ENCODE data around the gene NOL9.

The NOL9 gene

DNA sequence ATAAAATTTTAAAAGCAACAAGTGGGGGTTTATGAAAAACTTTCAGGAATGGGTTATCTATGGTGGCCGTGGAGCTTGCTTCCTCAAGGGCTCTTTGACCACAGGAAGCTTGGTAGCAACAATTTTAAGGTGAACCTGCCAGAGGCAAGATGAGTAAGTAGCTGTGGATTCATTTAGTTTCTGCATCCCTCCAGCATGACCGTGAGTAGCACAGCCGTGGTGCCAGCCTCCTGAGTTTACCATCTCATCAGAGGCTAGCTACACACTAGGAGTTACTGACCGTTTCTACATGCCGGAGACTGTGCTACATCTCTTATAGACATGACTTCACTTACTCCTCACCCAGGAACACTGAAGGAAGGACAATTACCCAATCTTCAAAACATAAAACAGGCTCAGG lies 32.8 kb downstream of the NOL9 start:
- no peak for DNase-seq (ENCODE audit: low read depth in 2 of 2)

DNA sequence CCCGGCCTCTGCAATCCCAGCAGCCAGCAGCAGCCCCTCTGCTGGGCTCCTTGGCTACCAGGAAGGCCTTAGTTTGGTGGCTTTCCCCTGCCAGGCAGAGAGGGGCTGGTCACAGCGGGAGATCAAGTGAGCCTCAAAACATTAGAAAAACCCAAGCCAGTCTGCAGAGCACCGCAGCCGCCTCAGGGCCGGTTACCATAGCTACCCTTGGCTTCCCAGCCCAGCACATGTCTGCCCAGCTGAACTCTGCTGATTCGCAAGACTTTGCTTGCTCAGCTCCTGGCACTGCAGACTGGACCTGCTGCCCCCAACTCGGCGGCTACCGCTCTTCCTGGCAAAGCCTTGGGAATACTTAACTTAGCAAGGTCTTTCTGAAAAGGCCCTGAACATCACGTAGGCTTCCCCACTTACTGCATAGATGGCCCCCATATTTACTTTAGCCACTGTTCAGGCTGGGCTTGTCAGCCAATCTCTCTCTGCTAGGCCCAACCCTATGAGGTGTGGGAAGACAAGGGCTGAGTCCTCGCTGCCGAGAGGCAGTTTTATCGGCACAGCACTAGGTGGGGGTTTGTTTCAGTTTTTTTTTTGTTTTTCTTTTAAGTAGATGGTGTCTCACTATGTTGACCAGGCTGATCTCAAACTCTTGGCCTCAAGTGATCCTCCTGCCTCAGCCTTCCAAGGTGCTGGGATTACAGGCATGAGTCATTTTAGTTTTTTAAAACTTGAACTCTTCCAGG lies 34.2 kb downstream of the NOL9 start:
- DNase-seq (ENCODE audit: low read depth in 2 of 2), result no peak

DNA sequence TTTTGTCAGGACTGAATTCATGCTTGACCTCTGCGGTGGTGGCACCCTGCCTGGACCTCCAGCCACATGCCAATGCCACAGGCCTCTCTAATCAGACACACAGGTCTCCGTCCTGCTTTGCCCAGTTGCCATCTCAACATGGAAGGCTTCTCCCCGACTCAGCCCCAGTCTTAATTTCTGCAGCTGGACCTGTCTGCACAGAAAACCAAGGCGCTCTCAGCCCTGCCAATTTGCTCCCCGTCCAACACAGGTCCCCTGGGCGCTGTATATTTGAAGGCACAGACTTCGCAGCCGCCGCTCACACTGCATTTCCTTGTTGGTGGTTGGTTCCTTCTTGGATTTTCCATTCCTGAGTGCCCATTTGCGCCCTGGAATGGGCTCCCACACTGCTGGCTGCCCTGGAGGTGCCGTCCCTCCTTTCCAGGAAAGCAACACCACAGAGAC lies 34.8 kb downstream of the NOL9 start:
- DNase-seq (ENCODE audit: low read depth in 2 of 2), result no peak

DNA sequence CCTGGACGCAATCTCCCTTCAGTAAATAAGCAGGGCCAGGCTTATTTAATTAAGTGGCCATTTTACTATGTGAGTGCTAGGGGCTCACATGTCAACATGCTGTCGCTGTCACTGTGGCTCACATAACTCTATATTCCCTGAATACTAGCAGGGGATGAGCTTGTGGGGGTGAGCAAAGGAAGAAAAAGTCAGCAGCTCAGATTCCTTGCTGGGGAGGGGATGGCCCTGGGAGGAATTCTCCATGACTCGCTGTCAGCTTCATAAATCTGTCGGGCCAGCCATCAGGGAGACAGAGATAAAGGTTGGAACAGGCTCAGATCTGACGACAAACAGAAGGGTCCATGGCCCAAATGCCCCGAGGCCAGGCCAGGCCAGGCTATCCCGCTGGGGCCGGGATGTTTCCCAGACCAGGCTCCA lies 36.9 kb downstream of the NOL9 start:
- no peak for DNase-seq (ENCODE audit: low read depth in 2 of 2)

DNA sequence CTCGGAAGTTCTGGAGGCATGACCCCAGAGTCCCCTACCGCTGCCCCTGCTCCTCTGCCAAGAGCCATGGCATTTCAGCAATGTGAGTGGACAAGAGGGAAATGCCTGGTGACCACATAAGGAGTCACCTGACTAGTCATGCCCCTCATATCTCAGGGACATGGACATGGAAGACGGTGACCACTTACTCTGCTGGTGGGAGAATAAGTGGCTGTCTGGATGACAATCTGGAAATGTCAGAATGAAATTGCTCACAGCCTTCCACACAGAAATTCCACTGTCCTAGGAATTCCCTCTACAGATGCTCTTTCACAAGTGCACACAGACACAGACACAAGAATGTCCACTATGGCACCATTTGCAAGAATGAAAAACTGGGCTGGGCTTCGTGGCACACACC lies 38.5 kb downstream of the NOL9 start:
- no peak for DNase-seq (ENCODE audit: low read depth in 2 of 2)

DNA sequence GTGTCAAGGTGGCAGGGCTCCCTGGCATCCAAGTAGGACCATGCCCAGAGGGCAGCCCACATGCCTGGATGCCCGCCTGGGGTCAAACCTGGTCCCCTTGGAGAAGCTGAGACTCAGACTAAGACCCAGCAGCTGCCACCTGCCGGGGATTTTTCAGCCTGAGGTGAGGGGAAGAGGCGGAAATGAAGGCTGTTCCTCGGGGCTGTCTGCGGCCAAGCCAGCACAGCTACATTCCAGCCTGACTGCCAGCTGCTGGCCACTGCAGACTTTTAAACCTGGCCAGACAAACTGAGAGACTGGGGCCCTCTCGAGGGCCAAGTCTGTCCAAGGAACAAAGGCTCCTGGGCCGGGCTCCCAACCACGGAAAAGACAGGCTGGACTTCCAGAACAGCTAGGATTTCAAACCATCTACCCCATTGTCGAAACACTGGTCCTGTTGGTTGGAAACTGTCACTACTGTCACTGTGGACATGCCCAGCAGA lies 41.0 kb downstream of the NOL9 start:
- no peak for DNase-seq (ENCODE audit: low read depth in 2 of 2)

DNA sequence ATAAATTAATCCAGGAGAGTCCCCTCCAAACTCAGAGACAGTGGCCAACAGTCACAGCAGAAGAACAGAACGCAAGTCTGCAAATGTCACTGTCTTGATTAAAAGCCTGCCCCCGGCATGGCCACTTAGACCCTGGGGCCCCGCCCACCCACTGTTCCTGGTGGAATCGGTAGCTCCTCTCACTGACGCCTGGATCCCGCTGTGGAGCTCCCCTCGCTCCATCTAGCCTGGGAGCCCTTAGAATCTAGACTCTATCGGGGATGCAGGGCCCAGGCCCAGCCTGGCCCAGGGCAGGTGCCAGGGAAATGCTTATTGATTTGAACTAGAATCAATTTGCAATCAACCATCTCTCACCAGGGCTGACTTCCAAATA lies 41.4 kb downstream of the NOL9 start:
- DNase-seq (ENCODE audit: low read depth in 2 of 2), result no peak

DNA sequence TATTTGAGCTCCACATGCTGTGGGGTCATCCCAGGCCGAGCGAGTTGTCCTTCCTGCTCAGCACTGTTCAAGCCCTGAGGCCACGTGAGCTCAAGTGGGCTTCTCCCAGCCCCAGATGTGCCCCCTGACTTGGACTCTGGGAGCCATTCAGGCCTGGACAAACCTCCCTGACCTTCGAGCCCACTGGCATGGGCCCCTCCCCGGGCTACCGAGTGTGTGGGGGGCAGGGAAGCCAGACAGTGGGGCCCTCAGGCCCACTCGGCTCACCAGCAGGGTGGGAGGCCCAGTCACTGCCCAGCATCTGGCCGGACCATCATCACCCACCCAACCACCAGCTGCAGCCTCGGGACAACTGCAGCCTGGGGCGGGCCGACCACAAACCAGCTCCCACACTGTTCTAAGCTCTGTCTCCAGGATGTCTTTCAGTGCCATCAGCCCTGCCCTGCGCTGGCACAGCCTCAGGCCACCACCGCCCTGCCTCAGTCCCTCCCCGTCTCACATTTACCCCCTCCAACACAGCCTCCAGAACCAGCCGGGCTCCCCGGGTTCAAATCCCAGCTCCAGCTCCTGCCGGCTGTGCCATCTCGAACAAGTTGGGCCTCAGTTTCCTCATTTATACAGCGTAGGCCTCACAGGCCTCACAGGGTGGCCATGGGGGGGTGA lies 41.9 kb downstream of the NOL9 start:
- DNase-seq (ENCODE audit: low read depth in 2 of 2), result no peak

DNA sequence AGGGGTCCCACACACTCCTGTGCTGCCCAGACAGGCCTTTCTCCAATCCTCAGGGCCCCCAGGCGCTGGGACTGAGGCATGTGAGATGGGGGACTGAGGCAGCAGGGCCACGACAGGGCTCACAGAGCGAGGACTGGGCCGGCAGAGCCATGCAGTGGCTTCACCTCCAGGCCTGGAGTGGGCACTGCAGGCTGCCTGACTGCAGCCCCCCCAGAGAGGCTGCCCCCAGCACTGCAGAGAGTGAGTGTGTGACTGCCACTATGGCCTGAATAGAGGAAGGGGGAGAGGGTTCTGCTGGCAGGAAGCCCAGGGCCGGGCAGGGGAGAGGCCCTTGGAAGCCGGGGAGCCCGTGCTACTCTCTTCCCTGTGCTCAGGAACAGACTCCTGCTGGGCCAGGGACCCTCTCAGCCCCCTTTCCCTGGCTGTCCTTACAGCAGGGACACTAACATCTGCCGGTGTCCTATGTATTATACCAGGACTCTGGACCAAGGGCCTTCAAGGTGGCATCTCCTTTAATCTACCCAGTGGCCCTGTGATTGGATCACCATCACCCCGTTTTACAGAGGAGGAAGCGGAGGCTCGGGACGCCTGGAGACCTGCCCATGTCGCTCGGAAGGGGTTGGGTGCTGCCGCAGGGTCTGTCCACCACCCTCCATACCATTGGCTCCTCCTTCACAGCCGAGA lies 42.6 kb downstream of the NOL9 start:
- DNase-seq (ENCODE audit: low read depth in 2 of 2), result no peak

DNA sequence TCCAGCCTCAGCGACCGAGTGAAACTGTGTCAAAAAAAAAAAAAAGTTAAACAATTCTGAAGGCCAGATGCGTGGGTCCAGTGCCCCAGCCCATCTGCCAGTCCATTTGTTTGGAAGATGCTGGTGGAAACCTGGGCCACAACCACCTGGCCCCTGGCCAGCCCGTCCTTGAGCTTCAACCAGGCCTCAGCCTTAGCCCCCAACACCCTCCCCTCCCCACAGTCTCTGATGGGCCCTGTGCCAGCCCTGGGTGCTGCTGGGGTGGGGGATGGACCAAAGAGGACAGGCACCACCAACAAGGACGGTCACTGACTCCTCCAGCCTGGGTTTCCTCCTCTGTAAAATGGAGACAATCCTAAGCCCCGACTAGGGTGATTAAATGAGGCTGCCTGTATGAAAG lies 43.3 kb downstream of the NOL9 start:
- DNase-seq (ENCODE audit: low read depth in 2 of 2), result no peak

DNA sequence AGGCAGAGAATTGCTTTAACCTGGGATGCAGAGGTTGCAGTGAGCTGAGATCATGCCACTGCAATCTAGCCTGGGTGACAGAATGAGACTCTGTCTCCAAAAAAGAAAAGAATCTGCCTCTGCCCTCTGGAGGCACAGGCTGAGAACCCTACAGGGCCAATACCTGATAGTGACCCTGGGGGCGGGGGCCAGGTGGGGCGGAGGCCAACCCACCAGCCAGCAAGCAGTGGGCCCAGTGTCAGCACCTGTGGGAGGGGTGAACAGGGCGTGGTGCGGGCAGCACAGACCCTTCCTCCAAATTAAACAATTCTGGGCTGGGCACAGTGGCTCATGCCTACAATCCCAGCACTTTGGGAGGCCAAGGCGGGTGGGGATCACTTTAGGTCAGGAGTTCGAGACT lies 43.8 kb downstream of the NOL9 start:
- DNase-seq (ENCODE audit: low read depth in 2 of 2), result no peak

DNA sequence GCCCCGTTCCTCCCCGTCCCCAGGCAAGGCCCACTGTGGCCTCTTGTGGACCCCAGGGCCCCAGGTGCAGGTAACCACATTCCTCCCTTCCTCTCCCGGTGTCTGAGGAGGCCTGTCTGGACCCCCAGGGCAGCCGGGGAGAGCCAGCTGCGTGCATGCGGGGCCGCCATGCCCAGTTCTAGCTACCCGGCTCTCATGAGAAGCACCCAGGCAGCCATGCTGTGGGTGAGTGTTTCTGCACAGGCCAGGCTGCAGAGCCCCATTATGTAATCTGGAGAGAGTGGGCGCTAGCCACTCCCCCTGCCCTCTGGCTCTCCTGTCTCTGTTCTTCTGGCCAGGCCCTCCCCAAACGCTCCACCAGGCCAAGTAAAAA lies 44.4 kb downstream of the NOL9 start:
- DNase-seq (ENCODE audit: low read depth in 2 of 2), result no peak

DNA sequence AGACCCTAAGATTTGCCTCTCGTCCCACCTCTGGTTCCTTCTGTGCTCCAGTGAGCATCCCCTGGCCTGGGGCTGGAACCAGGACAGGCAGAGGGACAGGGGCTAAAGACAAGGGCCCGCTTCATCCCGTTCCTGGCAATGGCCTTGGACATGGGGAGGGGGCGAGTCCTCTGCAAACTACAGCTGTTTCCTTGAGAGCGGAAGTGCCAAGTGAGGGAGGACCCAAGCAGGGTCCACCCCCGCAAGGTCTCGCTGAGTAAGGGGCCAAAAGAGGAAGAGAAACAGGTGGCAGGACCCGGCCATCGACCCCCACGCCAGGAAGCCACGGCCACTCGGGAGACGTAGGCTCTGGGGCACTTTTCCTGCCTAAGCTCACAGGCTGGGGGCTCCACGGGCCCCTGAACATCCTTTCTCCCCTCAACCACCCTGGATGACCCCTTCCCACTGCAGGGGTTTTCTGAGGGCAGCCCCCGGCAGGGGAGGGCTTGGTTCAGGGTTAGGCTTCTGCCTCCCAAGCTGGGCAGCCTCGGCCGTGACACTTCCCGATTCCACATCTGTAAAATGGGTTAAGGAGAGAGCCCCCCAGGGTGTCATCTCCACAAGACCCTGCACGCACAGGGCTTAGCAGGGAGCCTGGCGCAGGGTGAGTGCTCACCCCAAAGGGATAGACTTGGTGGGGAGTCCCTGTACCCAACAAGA lies 44.9 kb downstream of the NOL9 start:
- DNase-seq (ENCODE audit: low read depth in 2 of 2), result no peak

DNA sequence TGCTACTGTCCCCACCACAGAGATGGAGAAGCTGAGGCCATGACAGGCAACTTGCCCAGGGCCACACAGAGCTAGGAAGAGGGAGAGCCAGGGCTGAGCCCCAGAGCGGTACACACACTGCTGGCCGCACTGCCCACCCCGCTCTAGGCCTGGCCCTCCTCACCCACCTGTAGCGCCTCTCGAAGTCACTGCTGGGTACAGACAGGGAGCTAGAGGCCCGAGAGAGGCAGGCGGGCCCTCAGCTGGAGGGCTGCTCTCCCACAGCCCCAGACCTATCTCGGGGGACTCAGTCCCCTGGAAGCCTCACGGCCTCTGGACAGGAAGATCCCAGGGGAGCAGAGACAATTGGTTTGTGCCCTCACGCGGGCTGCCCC lies 45.5 kb downstream of the NOL9 start:
- no peak for DNase-seq (ENCODE audit: low read depth in 2 of 2)

DNA sequence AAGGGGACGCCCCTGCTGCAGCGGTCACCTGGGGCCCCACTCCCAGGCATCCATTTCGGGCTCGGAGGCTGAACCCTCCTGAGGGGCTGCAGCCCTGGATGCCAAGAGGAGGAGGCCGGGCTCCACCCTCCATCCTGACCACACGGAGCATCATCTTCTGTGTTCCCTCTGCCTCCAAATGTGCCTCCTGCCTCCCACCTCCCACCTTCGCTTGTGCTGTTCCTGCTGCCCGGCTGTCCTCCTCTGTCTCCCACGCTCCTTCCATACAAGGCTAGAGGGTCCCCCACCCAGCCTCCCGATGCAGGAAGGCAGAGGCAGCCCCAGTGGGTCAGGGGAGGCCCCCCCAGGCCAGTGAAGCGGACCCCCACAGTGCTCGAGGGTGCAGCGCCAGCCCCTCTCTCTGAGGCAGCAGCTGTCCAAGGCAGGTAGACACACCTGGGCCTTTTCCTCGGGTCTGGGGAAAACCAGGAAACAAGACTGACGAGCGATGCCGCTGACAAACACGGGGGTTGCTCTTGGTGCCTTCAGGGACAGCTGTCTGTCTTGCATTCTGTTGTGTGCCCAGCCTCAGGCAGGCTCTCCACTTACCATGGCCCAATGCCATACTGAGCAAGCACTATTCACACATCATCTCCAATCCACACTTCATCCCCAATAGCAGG lies 46.0 kb downstream of the NOL9 start:
- no peak for DNase-seq (ENCODE audit: low read depth in 2 of 2)

DNA sequence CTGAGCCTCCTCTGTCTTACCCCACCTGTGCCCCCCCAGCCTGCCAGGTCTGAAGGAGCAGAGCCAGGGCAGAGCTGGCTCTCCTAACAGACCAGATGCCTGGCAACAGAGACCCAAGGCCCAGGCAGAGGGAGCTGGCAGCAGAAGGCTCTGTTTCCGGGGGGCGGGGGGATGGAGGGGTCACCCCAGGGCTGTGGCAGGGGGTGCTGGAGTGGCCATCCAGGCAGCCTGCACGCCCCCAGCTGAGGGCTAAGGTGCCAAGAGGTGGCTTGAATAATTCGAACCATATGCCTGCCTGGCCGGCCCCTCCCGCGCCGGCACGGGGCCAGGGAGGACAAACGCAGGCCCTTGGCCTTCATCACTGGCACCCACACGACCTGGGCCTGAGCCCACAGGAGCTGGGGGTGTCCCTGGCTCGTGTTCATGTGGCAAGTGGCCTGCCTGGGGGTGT lies 46.8 kb downstream of the NOL9 start:
- no peak for DNase-seq (ENCODE audit: low read depth in 2 of 2)

DNA sequence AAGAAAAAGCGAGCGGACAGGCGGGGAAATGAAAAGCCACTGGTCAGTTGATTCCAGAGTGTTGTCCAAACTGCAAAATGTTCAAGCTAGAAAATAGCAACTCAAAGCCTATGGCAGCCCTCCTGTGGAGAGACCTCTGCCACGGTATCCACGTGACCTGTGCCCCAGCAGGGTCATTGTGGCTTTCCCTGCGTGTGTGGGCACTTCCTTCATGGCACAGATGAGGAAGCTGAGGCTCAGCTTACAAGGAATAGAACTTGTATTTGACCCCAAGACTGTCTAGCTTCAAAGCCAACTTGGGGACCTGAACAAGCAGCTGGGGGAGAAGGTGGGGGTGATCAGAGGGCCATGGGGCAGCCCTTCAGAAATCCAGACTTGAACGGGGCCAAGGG lies 47.3 kb downstream of the NOL9 start:
- no peak for DNase-seq (ENCODE audit: low read depth in 2 of 2)

DNA sequence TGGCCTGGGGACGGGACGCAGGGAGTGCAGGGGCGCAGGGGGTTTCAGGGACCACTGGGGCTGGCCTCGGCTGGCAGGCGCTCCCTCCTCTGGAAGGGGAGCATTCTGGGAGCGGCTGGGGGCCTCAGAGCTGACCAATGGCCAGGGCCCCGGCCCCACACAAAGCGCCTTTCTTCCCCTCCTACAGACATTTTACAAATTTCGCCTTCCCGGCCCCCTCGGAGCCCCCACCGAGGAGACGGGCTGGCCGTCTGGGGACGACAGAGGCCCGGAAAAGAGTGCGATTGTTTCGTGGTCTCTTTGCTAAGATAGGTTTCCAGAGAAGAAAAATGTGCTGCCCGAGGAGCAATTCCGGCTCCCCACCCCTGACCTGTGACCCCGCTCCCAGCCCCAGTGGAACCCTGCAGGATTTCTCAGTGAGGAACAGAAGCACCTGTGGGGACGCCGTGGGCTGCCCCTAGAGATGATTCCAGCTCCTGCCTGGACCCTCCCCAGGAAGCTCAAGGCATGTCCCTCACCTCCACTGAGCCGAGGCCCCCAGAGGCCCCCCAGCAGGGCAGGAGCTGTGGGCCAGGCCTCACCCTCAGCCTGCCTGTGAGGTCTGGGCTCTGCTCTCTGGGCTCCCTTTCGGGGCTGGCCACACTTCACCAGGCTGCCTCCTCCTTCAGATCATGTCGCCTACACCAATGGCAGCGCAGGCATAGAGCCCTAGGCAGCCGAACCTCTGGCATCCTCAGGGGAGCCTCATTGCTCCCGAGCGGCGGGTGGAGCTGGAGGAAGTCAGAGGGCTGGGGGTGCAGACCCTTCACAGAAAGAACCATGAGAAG lies 47.9 kb downstream of the NOL9 start:
- DNase-seq (ENCODE audit: low read depth in 2 of 2), result no peak

DNA sequence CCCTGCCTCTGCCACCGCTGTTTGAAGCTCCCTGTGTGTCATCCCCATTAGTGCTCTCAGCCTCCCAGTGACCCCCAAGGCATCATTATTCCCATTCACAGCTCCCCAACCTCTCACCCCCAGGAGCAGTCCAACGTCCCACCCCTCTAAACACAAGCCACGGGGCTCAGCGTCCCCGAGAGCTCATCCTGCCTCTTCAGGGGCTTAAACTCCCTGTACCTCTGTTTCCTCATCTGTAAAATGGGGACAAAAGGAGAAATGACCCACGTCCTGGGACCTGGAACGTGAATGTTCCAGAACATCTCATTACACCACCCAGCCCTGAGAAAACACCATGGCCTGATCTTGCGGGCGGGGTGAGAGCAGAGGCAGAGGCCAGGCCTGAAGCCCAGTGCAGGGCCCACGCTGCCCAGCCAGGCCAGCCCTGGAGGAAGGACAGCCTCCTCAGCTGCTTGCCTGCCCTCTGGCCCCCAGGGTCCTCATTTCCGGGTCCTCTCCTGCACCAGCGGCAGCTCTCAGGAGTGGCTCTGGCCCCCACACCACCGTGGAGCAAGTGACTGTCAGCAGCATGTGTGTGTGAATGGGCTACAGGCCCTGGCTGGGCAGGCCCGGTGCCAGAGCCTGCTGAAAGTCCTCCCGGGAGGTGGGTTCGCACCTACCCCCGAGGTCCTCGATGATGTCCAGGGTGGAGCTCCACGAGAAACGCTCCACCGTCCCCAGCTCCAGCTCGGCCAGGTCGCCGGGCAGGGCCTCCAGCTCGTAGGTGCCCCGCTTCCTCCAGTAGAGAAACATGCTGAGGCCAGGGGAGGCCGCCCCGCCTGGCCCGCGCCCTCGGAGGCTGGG lies 48.7 kb downstream of the NOL9 start:
- no peak for DNase-seq (ENCODE audit: low read depth in 2 of 2)

DNA sequence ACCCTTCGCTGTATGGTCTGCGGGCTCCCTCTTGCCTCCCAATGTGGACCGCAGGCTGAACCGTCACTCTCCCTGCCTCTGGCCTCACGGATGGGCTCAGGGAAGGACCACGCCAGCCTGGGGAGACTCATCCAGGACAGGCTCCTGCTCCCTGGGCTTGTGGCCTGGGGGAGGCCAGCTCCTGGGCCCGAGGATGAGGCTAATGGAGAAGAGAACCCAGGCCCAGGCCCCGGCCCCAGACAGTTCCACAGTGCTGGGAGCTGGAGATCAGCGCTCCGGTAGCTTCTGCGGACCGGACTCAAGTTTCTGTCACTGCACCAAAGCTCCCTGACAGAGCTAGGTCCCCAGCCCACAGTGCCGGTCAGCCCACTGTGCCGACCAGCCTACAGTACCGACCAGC lies 49.4 kb downstream of the NOL9 start:
- no peak for DNase-seq (ENCODE audit: low read depth in 2 of 2)
